K562 (cell line): ENCODE data around the gene ZNF691. TPM values are rescaled to one million over a fixed set of nuclear protein-coding genes. Genes with fewer than 3 reads are reported as not detected.

Experiments
- BHLHE40 ChIP-seq: IDR thresholded peaks from 2 replicates; pipeline ENCODE4 v1.6.1; 2011; ENCODE audit warnings: low read length, improper control_type of control experiment
- DACH1 ChIP-seq: fragments of 450-650 bp; IDR thresholded peaks from 2 replicates; pipeline ENCODE4 v1.6.1; 2018; ENCODE audit not compliant: partially characterized antibody
- FIP1L1 ChIP-seq: fragments of 200-400 bp; formaldehyde crosslinking; IDR thresholded peaks from 2 replicates; pipeline ENCODE4 v1.6.1; 2018; ENCODE audit warnings: mild to moderate bottlenecking, low read depth, low read length; ENCODE audit not compliant: poor library complexity, severe bottlenecking
- GABPB1 ChIP-seq: sonication (generic); formaldehyde crosslinking; IDR thresholded peaks from 2 replicates; pipeline ENCODE4 v1.8.0; 2022; ENCODE audit warnings: mild to moderate bottlenecking, missing genetic modification reagents
- HDAC2 ChIP-seq: fragments of 450-650 bp; IDR thresholded peaks from 2 replicates; pipeline ENCODE4 v1.6.1; 2016; ENCODE audit warnings: mild to moderate bottlenecking
- PHF21A ChIP-seq: fragments of 450-650 bp; IDR thresholded peaks from 2 replicates; pipeline ENCODE4 v1.6.1; 2017; ENCODE audit warnings: low read depth, borderline replicate concordance
- RBFOX2 ChIP-seq: fragments of 200-400 bp; formaldehyde crosslinking; IDR thresholded peaks from 2 replicates; pipeline ENCODE4 v1.6.1; 2017; ENCODE audit warnings: low read depth, mild to moderate bottlenecking, low read length, moderate library complexity
- RFX5 ChIP-seq: IDR thresholded peaks from 2 replicates; pipeline ENCODE4 v1.6.1; 2011; ENCODE audit warnings: low read depth, mild to moderate bottlenecking, improper control_type of control experiment, low read length
- RHOXF2B ChIP-seq: fragments of 250-450 bp; sonication (Bioruptor Pico); conservative IDR thresholded peaks from 2 replicates; pipeline ENCODE4 v1.5.1; 2021
- SLC30A9 ChIP-seq: fragments of 250-450 bp; sonication (Bioruptor Pico); IDR thresholded peaks from 2 replicates; pipeline ENCODE4 v1.8.0; 2022; ENCODE audit warnings: mild to moderate bottlenecking, moderate library complexity
- polyA plus RNA-seq, 8 experiments: library from polyadenylated mRNA; depleted of rRNA in 4 of 8; stranded (reverse) in 5 of 8; unstranded in 3 of 8; fragments of >200 nt; fragmentation: Nextera tagmentation in 2 of 8; fragmentation: Illumina TruSeq in 1 of 8; extraction: Ambion mirVana in 2 of 8; extraction: Trizol in 1 of 8; gene quantifications; 2 replicates each; pipeline versions ENCODE4 v1.2.1 to v1.2.3, GENCODE V29; 2011 to 2014; ENCODE audit warnings: inconsistent platforms in 1 of 8, missing spikeins in 1 of 8
- total RNA-seq, 7 experiments: library from RNA; depleted of rRNA in 6 of 7; stranded (reverse); fragments of >200 nt in 6 of 7; fragmentation: Illumina TruSeq in 2 of 7; extraction: Trizol in 2 of 7; gene quantifications; 2 replicates each; pipeline versions ENCODE4 v1.2.1 to v1.2.3, GENCODE V29; 2011 to 2021; ENCODE audit warnings: low replicate concordance in 1 of 7
- TF ChIP-seq, protein P1 (sequence below): fragments of 250-450 bp; sonication (Bioruptor Pico); IDR thresholded peaks from 2 replicates; pipeline ENCODE4 v1.9.0; 2021; ENCODE audit warnings: mild to moderate bottlenecking
- TF ChIP-seq, protein P2 (sequence below): conservative IDR thresholded peaks from 2 replicates; pipeline ENCODE4 v1.6.1; 2011; ENCODE audit warnings: low read depth, mild to moderate bottlenecking, low read length; ENCODE audit not compliant: control insufficient read depth
- TF ChIP-seq, protein P3 (sequence below): fragments of 450-650 bp; formaldehyde crosslinking; IDR thresholded peaks from 2 replicates; pipeline ENCODE4 v1.4.0; 2022; ENCODE audit warnings: missing genetic modification characterization
- TF ChIP-seq, protein P4 (sequence below), 2 experiments: fragments of 450-650 bp; conservative IDR thresholded peaks; 2 replicates each; pipeline ENCODE4 v1.6.1; 2017; ENCODE audit warnings: mild to moderate bottlenecking in 2 of 2, moderate library complexity in 2 of 2
- TF ChIP-seq, protein P5 (sequence below): fragments of 150-350 bp; conservative IDR thresholded peaks from 2 replicates; pipeline ENCODE4 v1.6.1; 2014; ENCODE audit warnings: low read length
- TF ChIP-seq, protein P6 (sequence below): fragments of 250-450 bp; sonication (Bioruptor Pico); IDR thresholded peaks from 2 replicates; pipeline ENCODE4 v1.4.0; 2020
- TF ChIP-seq, protein P7 (sequence below): sonication (generic); formaldehyde crosslinking; IDR thresholded peaks from 2 replicates; pipeline ENCODE4 v1.8.0; 2022; ENCODE audit warnings: mild to moderate bottlenecking, missing genetic modification reagents

ZNF691 gene
- total and polyA plus RNA-seq, 9 of the 15 experiments (the other 6 are each of a cell fraction or from before 2014, with no cell fraction given), result 10.7 to 30.4 (median 14.8) TPM

DNA sequence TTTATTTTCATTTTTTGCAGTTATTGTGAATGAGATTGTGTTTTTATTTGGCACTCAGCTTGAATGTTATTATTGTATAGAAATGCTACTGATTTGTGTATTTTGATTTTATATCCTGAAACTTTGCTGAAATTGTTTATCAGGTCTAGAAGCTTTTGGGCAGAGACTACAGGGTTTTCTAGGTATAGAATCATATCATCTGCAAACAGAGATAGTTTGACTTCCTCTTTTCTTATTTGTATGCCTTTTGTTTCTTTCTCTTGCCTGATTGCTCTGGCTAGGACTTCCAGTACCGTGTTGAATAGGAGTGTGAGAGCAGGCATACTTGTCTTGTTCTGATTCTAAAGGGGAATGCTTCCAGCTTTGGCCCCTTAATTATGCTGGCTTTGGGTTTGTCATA, 27.3 kb downstream of the ZNF691 start (continued):
- TF ChIP-seq, protein P1, sequence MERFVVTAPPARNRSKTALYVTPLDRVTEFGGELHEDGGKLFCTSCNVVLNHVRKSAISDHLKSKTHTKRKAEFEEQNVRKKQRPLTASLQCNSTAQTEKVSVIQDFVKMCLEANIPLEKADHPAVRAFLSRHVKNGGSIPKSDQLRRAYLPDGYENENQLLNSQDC (CRISPR knock-in tag), result no peak
- TF ChIP-seq, protein P2, sequence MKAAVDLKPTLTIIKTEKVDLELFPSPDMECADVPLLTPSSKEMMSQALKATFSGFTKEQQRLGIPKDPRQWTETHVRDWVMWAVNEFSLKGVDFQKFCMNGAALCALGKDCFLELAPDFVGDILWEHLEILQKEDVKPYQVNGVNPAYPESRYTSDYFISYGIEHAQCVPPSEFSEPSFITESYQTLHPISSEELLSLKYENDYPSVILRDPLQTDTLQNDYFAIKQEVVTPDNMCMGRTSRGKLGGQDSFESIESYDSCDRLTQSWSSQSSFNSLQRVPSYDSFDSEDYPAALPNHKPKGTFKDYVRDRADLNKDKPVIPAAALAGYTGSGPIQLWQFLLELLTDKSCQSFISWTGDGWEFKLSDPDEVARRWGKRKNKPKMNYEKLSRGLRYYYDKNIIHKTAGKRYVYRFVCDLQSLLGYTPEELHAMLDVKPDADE, result no peak
- TF ChIP-seq, protein P3, sequence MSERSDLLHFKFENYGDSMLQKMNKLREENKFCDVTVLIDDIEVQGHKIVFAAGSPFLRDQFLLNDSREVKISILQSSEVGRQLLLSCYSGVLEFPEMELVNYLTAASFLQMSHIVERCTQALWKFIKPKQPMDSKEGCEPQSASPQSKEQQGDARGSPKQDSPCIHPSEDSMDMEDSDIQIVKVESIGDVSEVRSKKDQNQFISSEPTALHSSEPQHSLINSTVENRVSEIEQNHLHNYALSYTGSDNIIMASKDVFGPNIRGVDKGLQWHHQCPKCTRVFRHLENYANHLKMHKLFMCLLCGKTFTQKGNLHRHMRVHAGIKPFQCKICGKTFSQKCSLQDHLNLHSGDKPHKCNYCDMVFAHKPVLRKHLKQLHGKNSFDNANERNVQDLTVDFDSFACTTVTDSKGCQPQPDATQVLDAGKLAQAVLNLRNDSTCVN (CRISPR knock-in tag), result no peak
- TF ChIP-seq RBFOX2, result no peak
- TF ChIP-seq DACH1, result no peak
- no peak for TF ChIP-seq RHOXF2B (CRISPR knock-in tag)
- TF ChIP-seq GABPB1, result no peak
- TF ChIP-seq FIP1L1, result no peak
- no peak for TF ChIP-seq BHLHE40
- TF ChIP-seq, protein P4, sequence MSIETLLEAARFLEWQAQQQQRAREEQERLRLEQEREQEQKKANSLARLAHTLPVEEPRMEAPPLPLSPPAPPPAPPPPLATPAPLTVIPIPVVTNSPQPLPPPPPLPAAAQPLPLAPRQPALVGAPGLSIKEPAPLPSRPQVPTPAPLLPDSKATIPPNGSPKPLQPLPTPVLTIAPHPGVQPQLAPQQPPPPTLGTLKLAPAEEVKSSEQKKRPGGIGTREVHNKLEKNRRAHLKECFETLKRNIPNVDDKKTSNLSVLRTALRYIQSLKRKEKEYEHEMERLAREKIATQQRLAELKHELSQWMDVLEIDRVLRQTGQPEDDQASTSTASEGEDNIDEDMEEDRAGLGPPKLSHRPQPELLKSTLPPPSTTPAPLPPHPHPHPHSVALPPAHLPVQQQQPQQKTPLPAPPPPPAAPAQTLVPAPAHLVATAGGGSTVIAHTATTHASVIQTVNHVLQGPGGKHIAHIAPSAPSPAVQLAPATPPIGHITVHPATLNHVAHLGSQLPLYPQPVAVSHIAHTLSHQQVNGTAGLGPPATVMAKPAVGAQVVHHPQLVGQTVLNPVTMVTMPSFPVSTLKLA (conservative IDR thresholded peaks at IDR 0.05), result no peak
- no peak for TF ChIP-seq SLC30A9 (CRISPR knock-in tag)
- TF ChIP-seq PHF21A, result no peak
- TF ChIP-seq RFX5, result no peak
- TF ChIP-seq HDAC2, result peak; percentile 82; the same call in 1 of the 2 replicates
- TF ChIP-seq, protein P5, sequence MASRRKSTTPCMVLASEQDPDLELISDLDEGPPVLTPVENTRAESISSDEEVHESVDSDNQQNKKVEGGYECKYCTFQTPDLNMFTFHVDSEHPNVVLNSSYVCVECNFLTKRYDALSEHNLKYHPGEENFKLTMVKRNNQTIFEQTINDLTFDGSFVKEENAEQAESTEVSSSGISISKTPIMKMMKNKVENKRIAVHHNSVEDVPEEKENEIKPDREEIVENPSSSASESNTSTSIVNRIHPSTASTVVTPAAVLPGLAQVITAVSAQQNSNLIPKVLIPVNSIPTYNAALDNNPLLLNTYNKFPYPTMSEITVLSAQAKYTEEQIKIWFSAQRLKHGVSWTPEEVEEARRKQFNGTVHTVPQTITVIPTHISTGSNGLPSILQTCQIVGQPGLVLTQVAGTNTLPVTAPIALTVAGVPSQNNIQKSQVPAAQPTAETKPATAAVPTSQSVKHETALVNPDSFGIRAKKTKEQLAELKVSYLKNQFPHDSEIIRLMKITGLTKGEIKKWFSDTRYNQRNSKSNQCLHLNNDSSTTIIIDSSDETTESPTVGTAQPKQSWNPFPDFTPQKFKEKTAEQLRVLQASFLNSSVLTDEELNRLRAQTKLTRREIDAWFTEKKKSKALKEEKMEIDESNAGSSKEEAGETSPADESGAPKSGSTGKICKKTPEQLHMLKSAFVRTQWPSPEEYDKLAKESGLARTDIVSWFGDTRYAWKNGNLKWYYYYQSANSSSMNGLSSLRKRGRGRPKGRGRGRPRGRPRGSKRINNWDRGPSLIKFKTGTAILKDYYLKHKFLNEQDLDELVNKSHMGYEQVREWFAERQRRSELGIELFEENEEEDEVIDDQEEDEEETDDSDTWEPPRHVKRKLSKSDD, result no peak
- TF ChIP-seq, protein P6, sequence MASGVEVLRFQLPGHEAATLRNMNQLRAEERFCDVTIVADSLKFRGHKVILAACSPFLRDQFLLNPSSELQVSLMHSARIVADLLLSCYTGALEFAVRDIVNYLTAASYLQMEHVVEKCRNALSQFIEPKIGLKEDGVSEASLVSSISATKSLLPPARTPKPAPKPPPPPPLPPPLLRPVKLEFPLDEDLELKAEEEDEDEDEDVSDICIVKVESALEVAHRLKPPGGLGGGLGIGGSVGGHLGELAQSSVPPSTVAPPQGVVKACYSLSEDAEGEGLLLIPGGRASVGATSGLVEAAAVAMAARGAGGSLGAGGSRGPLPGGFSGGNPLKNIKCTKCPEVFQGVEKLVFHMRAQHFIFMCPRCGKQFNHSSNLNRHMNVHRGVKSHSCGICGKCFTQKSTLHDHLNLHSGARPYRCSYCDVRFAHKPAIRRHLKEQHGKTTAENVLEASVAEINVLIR (CRISPR knock-in tag), result no peak
- TF ChIP-seq, protein P7, sequence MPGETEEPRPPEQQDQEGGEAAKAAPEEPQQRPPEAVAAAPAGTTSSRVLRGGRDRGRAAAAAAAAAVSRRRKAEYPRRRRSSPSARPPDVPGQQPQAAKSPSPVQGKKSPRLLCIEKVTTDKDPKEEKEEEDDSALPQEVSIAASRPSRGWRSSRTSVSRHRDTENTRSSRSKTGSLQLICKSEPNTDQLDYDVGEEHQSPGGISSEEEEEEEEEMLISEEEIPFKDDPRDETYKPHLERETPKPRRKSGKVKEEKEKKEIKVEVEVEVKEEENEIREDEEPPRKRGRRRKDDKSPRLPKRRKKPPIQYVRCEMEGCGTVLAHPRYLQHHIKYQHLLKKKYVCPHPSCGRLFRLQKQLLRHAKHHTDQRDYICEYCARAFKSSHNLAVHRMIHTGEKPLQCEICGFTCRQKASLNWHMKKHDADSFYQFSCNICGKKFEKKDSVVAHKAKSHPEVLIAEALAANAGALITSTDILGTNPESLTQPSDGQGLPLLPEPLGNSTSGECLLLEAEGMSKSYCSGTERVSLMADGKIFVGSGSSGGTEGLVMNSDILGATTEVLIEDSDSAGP (CRISPR knock-in tag), result no peak
